Measurements from ENCODE around the gene FBXL14.

- TF ChIP-seq CTCF (IDR thresholded peaks at IDR 0.05; ENCODE audit: low read depth, low read length) (no peak), POLR2A (IDR thresholded peaks at IDR 0.05; ENCODE audit: extremely low read depth, insufficient read length) (no peak), MAX (IDR thresholded peaks at IDR 0.05; ENCODE audit: low read depth, low read length) (no peak)
These were observed 31.5 kb downstream of the FBXL14 start for GRCh38 chr12:1562813-1563407.
